Activated T-helper 17 cell treated with anti-CD3 and anti-CD28 coated beads, Interleukin-2, amount 50 U/mL, for 72 hours (primary cell): ENCODE data around the gene NOL6. TPM values are rescaled to one million over a fixed set of nuclear protein-coding genes. Genes with fewer than 3 reads are reported as not detected.

Source experiments
- ATAC-seq: fragments of 150-1000 bp; cut with Tn5 transposase; replicated peaks from 2 replicates; pipeline ENCODE4 v1.10.0; 2021; ENCODE audit warnings: mild to moderate bottlenecking, moderate library complexity
- H3K27ac Mint-ChIP-seq: one replicate; pipeline ENCODE4 v1.8.0; 2022; ENCODE audit warnings: mixed read lengths
- H3K27me3 Mint-ChIP-seq: one replicate; pipeline ENCODE4 v1.8.0; 2022; ENCODE audit warnings: mixed read lengths
- H3K36me3 Mint-ChIP-seq: one replicate; pipeline ENCODE4 v1.8.0; 2022; ENCODE audit warnings: low read depth, mild to moderate bottlenecking, mixed read lengths
- H3K4me1 Mint-ChIP-seq: one replicate; pipeline ENCODE4 v1.8.0; 2022; ENCODE audit warnings: mixed read lengths
- H3K4me3 Mint-ChIP-seq: one replicate; pipeline ENCODE4 v1.8.0; 2022; ENCODE audit warnings: mild to moderate bottlenecking, mixed read lengths
- H3K9me3 Mint-ChIP-seq: one replicate; pipeline ENCODE4 v1.8.0; 2022; ENCODE audit warnings: mixed read lengths
- total RNA-seq, 2 donors: library from RNA; stranded (reverse); gene quantifications; one replicate each; pipeline ENCODE4 v1.2.3, GENCODE V29; 2022

NOL6 gene
- total RNA-seq, 2 donors from 2014 or later = 25.9 to 58.3 TPM

- Mint-ChIP-seq H3K4me1 (peaks cover 36% of the 10 kb centered on the region), H3K27ac (no peak overlapping the region), H3K27me3 (no peaks in the 10 kb centered on the region), H3K4me3 (no peak overlapping the region), H3K9me3 (no peaks in the 10 kb centered on the region), H3K36me3 (no peaks in the 10 kb centered on the region)
- no peak for ATAC-seq
Measured at GRCh38 chr9:33419708-33420303, 53.9 kb downstream of the NOL6 start.

- Mint-ChIP-seq H3K36me3 (no peaks in the 10 kb centered on the region), H3K4me3 (peak overlapping the region; percentile 7), H3K4me1 (peaks cover 36% of the 10 kb centered on the region), H3K27ac (peak overlapping the region; percentile 76), H3K27me3 (no peaks in the 10 kb centered on the region), H3K9me3 (no peaks in the 10 kb centered on the region)
- ATAC-seq = no peak
Measured at GRCh38 chr9:33418090-33418489, 55.6 kb downstream of the NOL6 start.

DNA sequence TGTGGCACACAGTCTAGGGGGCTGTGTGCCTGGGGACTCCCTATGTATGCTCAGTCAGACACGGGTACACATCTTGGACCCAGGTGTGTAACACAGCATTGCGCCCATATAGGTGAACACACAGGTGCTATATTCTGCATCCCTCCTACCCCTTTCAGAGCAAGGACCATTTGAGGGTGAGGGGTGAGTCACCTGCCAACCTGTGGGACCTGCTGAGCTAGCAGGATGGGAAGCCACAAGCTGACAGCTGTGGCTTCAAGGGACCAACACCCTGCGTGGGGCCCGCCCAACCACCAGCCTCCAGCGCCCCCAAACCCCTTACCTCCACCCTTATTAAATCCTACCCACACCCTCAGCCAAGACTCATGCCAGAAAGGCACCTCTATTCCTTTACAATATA lies 56.7 kb downstream of the NOL6 start:
- Mint-ChIP-seq H3K27me3 (no peaks in the 10 kb centered on the region), H3K9me3 (no peaks in the 10 kb centered on the region), H3K4me3 (peak overlapping the region; percentile 70), H3K36me3 (no peaks in the 10 kb centered on the region), H3K4me1 (peaks cover 36% of the 10 kb centered on the region), H3K27ac (peak overlapping the region; percentile 90)
- ATAC-seq = no peak

DNA sequence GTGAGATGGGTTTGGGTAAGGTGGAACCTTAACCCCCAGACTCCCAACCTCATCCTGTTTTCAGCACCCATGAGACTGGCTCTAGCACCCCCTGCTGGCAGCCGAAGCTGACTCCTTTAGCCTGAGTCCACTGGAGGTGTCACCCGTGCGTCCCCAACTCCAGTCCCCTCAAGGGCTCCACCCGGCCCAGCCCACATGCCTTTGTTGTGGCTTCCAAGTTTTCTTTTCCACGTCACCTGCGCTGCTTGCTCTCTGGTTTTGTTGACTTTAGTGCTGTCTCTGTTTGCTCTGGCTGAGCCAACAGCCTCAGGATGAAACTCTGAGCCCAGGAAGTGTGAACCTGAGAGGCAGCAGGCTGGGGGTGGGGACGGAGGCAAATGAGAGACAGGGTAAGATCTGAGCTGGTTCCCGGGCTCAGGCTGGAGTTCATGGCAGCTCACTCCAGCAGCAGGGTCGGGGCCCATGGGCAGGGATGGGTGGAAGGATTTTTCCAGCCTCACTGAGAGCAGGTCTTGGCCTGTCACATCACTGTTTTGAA lies 58.2 kb downstream of the NOL6 start:
- H3K4me3 Mint-ChIP-seq = peak overlapping the region; percentile 70
- ATAC-seq = peak; percentile 94
- peaks cover 36% of the 10 kb centered on the region for H3K4me1 Mint-ChIP-seq
- peak overlapping the region; percentile 90 for H3K27ac Mint-ChIP-seq
- H3K9me3 Mint-ChIP-seq = no peaks in the 10 kb centered on the region
- H3K27me3 Mint-ChIP-seq = no peaks in the 10 kb centered on the region
- no peaks in the 10 kb centered on the region for H3K36me3 Mint-ChIP-seq

- Mint-ChIP-seq H3K27ac (peak overlapping the region; percentile 90), H3K4me1 (peaks cover 31% of the 10 kb centered on the region), H3K27me3 (no peaks in the 10 kb centered on the region), H3K4me3 (peak overlapping the region; percentile 70), H3K36me3 (no peaks in the 10 kb centered on the region), H3K9me3 (no peaks in the 10 kb centered on the region)
- ATAC-seq = no peak
Measured at GRCh38 chr9:33414889-33415500, 58.7 kb downstream of the NOL6 start.

DNA sequence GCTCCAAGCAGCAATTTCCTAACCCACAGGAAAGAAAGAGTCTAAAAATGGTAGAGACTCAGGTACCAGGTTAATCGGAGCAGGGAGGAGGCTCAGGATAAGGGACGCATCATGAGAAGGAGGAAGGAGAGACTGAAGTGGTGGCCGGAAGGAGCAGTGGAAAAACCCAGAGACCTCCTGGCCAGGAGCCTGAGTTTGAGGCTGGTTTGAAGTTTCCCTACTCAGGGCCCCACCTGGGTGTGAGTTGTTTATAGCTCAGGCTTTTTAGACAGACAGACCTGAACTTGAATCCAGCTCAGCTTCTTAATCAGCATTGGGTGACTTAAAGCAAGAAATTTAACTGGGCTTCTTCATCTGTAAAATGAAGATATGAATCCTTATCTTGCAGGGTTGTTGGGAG lies 59.5 kb downstream of the NOL6 start:
- no peaks in the 10 kb centered on the region for H3K36me3 Mint-ChIP-seq
- ATAC-seq = peak; percentile 13

More for the DNA sequence above, 59.5 kb downstream of the NOL6 start:
- Mint-ChIP-seq H3K27ac (peak overlapping the region; percentile 90), H3K27me3 (no peaks in the 10 kb centered on the region), H3K4me1 (peaks cover 29% of the 10 kb centered on the region), H3K9me3 (no peaks in the 10 kb centered on the region), H3K4me3 (peak overlapping the region; percentile 70)

Other genes with a start within 250 kb of the NOL6 start
- gene SPINK4, start 233.8 kb downstream of the NOL6 start, total RNA-seq = not detected
- gene BAG1, start 209.2 kb downstream of the NOL6 start, total RNA-seq = 10 to 100 TPM; 41.2 to 95.2 TPM
- gene CHMP5, start 208.9 kb downstream of the NOL6 start, total RNA-seq = 10 to 100 TPM; 54.7 to 70.0 TPM
- 10 to 100 TPM; 32.0 to 56.5 TPM for gene NFX1, start 183.4 kb downstream of the NOL6 start, total RNA-seq
- under 1 TPM; 0.42 to 0.45 TPM for gene AQP7, start 71.4 kb downstream of the NOL6 start, total RNA-seq
- gene AQP3, start 26.3 kb downstream of the NOL6 start, total RNA-seq = 10 to 100 TPM; 37.3 to 72.5 TPM
- 1 to 10 TPM; 2.9 to 9.7 TPM for gene ANKRD18B, start 50.3 kb upstream of the NOL6 start, total RNA-seq